ENCODE data around the gene TINAGL1.
"Not testable (repeated sequence)": the region's sequence is repeated elsewhere in the genome, so short reads cannot be mapped to it uniquely, and the experiment has no call there.

DNA sequence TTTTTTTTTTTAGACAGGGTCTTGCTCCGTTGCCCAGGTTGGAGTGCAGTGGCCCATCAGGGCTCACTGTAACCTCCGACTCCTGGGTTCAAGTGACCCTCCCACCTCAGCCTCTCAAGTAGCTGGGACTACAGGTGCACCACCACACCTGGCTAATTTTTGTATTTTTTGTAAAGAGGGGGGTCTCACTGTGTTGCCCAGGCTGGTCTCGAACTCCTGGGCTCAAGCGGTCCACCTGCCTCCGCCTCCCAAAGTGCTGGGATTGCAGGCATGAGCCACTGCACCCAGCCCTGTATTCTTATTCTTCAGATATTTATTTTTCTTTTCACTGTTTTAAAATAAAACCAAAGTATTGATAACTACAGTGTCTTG lies 11.0 kb downstream of the TINAGL1 start:
- TF ChIP-seq, protein P1, sequence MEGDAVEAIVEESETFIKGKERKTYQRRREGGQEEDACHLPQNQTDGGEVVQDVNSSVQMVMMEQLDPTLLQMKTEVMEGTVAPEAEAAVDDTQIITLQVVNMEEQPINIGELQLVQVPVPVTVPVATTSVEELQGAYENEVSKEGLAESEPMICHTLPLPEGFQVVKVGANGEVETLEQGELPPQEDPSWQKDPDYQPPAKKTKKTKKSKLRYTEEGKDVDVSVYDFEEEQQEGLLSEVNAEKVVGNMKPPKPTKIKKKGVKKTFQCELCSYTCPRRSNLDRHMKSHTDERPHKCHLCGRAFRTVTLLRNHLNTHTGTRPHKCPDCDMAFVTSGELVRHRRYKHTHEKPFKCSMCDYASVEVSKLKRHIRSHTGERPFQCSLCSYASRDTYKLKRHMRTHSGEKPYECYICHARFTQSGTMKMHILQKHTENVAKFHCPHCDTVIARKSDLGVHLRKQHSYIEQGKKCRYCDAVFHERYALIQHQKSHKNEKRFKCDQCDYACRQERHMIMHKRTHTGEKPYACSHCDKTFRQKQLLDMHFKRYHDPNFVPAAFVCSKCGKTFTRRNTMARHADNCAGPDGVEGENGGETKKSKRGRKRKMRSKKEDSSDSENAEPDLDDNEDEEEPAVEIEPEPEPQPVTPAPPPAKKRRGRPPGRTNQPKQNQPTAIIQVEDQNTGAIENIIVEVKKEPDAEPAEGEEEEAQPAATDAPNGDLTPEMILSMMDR (IDR thresholded peaks at IDR 0.05; ENCODE audit: insufficient read depth, low read length, poor library complexity, severe bottlenecking), result not testable (repeated sequence)
- TF ChIP-seq EZH2phosphoT487 (conservative IDR thresholded peaks at IDR 0.05; ENCODE audit: low read length), result not testable (repeated sequence)
